ENCODE measurements around the gene FAM149A. TPM values are rescaled to one million over a fixed set of nuclear protein-coding genes. Genes with fewer than 3 reads are reported as not detected.

FAM149A gene
- total and polyA plus RNA-seq, 2 experiments from 2014 or later, result 10.8 to 13.3 TPM

- Mint-ChIP-seq H3K27me3 (ENCODE audit: insufficient read depth, low read depth, poor library complexity) (peaks cover 5% of the 10 kb centered on the region), H3K4me1 (peaks cover 15% of the 10 kb centered on the region; the same call in 2 of the 3 replicates), H3K4me3 (no peak overlapping the region), H3K36me3 (ENCODE audit: low read depth) (peaks cover 15% of the 10 kb centered on the region; the same call in 1 of the 3 replicates), H3K27ac (no peak overlapping the region), H3K9me3 (no peaks in the 10 kb centered on the region)
- peak; percentile 80 for ATAC-seq
- H3K27ac ChIP-seq (ENCODE audit: low read depth), result no peak overlapping the region
- H3K4me3 ChIP-seq, result no peak overlapping the region
- H3K9me2 ChIP-seq (ENCODE audit: insufficient read depth), result no peaks in the 10 kb centered on the region
- TF ChIP-seq, protein P1, sequence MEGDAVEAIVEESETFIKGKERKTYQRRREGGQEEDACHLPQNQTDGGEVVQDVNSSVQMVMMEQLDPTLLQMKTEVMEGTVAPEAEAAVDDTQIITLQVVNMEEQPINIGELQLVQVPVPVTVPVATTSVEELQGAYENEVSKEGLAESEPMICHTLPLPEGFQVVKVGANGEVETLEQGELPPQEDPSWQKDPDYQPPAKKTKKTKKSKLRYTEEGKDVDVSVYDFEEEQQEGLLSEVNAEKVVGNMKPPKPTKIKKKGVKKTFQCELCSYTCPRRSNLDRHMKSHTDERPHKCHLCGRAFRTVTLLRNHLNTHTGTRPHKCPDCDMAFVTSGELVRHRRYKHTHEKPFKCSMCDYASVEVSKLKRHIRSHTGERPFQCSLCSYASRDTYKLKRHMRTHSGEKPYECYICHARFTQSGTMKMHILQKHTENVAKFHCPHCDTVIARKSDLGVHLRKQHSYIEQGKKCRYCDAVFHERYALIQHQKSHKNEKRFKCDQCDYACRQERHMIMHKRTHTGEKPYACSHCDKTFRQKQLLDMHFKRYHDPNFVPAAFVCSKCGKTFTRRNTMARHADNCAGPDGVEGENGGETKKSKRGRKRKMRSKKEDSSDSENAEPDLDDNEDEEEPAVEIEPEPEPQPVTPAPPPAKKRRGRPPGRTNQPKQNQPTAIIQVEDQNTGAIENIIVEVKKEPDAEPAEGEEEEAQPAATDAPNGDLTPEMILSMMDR (conservative IDR thresholded peaks at IDR 0.05; ENCODE audit: low read depth in 2 of 2), result peak; percentile 19 to 24; a peak in 3 of 4 replicates
- no peak for TF ChIP-seq EZH2phosphoT487 (IDR thresholded peaks at IDR 0.05; ENCODE audit: unreplicated experiment)
- no peaks in the 10 kb centered on the region for H3K36me3 ChIP-seq (ENCODE audit: insufficient read depth)
- no peak overlapping the region for H2AFZ ChIP-seq
- no peaks in the 10 kb centered on the region for H3K79me2 ChIP-seq (replicated peaks; ENCODE audit: insufficient read depth)
- H3K4me2 ChIP-seq, result no peak overlapping the region
- no peaks in the 10 kb centered on the region for H4K20me1 ChIP-seq (replicated peaks; ENCODE audit: insufficient read depth)
- peak; percentile 30 for DNase-seq (ENCODE audit: low spot score)
- no peaks in the 10 kb centered on the region for H3K27me3 ChIP-seq (ENCODE audit: insufficient read depth)
- no peaks in the 10 kb centered on the region for H3F3A ChIP-seq (replicated peaks; ENCODE audit: low read depth)
- H3K4me1 ChIP-seq (ENCODE audit: insufficient read depth), result no peaks in the 10 kb centered on the region
Observed at GRCh38 chr4:186169945-186170802, 65.7 kb downstream of the FAM149A start.

DNA sequence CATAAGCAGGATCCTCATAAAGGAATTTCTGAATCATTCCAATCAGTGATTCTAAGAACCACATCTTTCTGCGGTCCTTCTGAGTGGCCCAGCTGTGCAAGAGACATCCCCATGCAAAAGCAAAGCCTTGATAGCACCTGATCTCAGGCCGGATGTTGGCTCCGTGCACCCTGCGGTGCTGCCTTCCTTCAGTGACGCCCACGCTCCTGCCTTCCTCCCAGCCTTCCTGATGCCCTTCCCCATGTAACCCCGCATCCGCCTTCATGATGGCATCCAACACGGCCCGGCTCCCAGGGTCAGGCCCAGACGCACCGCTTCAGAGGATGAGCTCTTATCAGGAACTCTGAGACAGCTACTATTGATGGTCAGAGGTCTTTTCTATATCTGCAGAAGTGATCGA, 66.5 kb downstream of the FAM149A start:
- DNase-seq (ENCODE audit: low spot score) (peak; percentile 1), ATAC-seq (no peak)
- no peak overlapping the region for H3K4me3 ChIP-seq
- H3K36me3 Mint-ChIP-seq (ENCODE audit: low read depth), result peaks cover 15% of the 10 kb centered on the region; the same call in 1 of the 3 replicates
- no peak overlapping the region for H2AFZ ChIP-seq
- no peak overlapping the region for H3K27ac Mint-ChIP-seq
- H3K27ac ChIP-seq (ENCODE audit: low read depth), result no peak overlapping the region
- H3K4me3 Mint-ChIP-seq, result no peak overlapping the region
- H3K27me3 Mint-ChIP-seq (ENCODE audit: insufficient read depth, low read depth, poor library complexity), result peaks cover 5% of the 10 kb centered on the region
- H3K79me2 ChIP-seq (replicated peaks; ENCODE audit: insufficient read depth), result no peaks in the 10 kb centered on the region
- H4K20me1 ChIP-seq (replicated peaks; ENCODE audit: insufficient read depth), result no peaks in the 10 kb centered on the region
- no peaks in the 10 kb centered on the region for H3K9me2 ChIP-seq (ENCODE audit: insufficient read depth)
- no peaks in the 10 kb centered on the region for H3F3A ChIP-seq (replicated peaks; ENCODE audit: low read depth)
- H3K36me3 ChIP-seq (ENCODE audit: insufficient read depth), result no peaks in the 10 kb centered on the region
- H3K9me3 Mint-ChIP-seq, result no peaks in the 10 kb centered on the region
- H3K4me1 ChIP-seq (ENCODE audit: insufficient read depth), result no peaks in the 10 kb centered on the region
- H3K4me1 Mint-ChIP-seq, result peaks cover 15% of the 10 kb centered on the region; the same call in 2 of the 3 replicates
- H3K27me3 ChIP-seq (ENCODE audit: insufficient read depth), result no peaks in the 10 kb centered on the region
- no peak overlapping the region for H3K4me2 ChIP-seq
- TF ChIP-seq EZH2 (IDR thresholded peaks at IDR 0.05; ENCODE audit: low read depth, unreplicated experiment) (no peak), ZNF114 (CRISPR knock-in tag; IDR thresholded peaks at IDR 0.05) (no peak), ZNF331 (CRISPR knock-in tag; IDR thresholded peaks at IDR 0.05; ENCODE audit: low read depth) (no peak), ZNF462 (CRISPR knock-in tag; IDR thresholded peaks at IDR 0.05) (no peak), JUNB (IDR thresholded peaks at IDR 0.05; ENCODE audit: unreplicated experiment) (no peak), EZH2phosphoT487 (IDR thresholded peaks at IDR 0.05; ENCODE audit: unreplicated experiment) (no peak)
- TF ChIP-seq, protein P2, sequence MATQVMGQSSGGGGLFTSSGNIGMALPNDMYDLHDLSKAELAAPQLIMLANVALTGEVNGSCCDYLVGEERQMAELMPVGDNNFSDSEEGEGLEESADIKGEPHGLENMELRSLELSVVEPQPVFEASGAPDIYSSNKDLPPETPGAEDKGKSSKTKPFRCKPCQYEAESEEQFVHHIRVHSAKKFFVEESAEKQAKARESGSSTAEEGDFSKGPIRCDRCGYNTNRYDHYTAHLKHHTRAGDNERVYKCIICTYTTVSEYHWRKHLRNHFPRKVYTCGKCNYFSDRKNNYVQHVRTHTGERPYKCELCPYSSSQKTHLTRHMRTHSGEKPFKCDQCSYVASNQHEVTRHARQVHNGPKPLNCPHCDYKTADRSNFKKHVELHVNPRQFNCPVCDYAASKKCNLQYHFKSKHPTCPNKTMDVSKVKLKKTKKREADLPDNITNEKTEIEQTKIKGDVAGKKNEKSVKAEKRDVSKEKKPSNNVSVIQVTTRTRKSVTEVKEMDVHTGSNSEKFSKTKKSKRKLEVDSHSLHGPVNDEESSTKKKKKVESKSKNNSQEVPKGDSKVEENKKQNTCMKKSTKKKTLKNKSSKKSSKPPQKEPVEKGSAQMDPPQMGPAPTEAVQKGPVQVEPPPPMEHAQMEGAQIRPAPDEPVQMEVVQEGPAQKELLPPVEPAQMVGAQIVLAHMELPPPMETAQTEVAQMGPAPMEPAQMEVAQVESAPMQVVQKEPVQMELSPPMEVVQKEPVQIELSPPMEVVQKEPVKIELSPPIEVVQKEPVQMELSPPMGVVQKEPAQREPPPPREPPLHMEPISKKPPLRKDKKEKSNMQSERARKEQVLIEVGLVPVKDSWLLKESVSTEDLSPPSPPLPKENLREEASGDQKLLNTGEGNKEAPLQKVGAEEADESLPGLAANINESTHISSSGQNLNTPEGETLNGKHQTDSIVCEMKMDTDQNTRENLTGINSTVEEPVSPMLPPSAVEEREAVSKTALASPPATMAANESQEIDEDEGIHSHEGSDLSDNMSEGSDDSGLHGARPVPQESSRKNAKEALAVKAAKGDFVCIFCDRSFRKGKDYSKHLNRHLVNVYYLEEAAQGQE (IDR thresholded peaks at IDR 0.05; ENCODE audit: unreplicated experiment), result no peak
